Parathyroid adenoma (tissue), 2 donors: ENCODE results near the gene IGDCC3.

Experiments used
- H2AFZ ChIP-seq: fragments of 300-600 bp; sonication (generic); one replicate; pipeline ENCODE4 v1.7.0; 2017; ENCODE audit warnings: antibody characterized with exemption, mild to moderate bottlenecking
- H3K27ac ChIP-seq: fragments of 300-600 bp; sonication (generic); one replicate; pipeline ENCODE4 v1.7.0; 2017
- H3K27me3 ChIP-seq: fragments of 300-600 bp; sonication (generic); one replicate; pipeline ENCODE4 v1.7.0; 2017; ENCODE audit warnings: low read length; ENCODE audit not compliant: control insufficient read depth, insufficient read depth
- H3K36me3 ChIP-seq: fragments of 300-600 bp; sonication (generic); one replicate; pipeline ENCODE4 v1.7.0; 2017; ENCODE audit warnings: low read length; ENCODE audit not compliant: control insufficient read depth, insufficient read depth
- H3K4me1 ChIP-seq: fragments of 300-600 bp; sonication (generic); one replicate; pipeline ENCODE4 v1.7.0; 2017; ENCODE audit warnings: control low read depth
- H3K4me2 ChIP-seq: fragments of 300-600 bp; sonication (generic); one replicate; pipeline ENCODE4 v1.7.0; 2017; ENCODE audit warnings: low read length
- H3K4me3 ChIP-seq: fragments of 300-600 bp; sonication (generic); one replicate; pipeline ENCODE4 v1.7.0; 2017; ENCODE audit warnings: low read depth, low read length
- H3K79me2 ChIP-seq: fragments of 300-600 bp; sonication (generic); one replicate; pipeline ENCODE4 v1.7.0; 2017; ENCODE audit warnings: control low read depth
- H3K9ac ChIP-seq: fragments of 300-600 bp; sonication (generic); one replicate; pipeline ENCODE4 v1.7.0; 2017; ENCODE audit warnings: mild to moderate bottlenecking
- H3K9me3 ChIP-seq: fragments of 300-600 bp; sonication (generic); one replicate; pipeline ENCODE4 v1.7.0; 2017; ENCODE audit warnings: low read length; ENCODE audit not compliant: control insufficient read depth
- CTCF ChIP-seq: fragments of 300-600 bp; sonication (generic); IDR thresholded peaks from one replicate; pipeline ENCODE4 v1.7.0; 2017; ENCODE audit warnings: antibody characterized with exemption, mild to moderate bottlenecking
- donor health status: primary hyperparathyroidism.

Gene IGDCC3

GRCh38 chr15:65369651-65370050 is 8.2 kb downstream of the IGDCC3 start:
- Histone ChIP-seq H3K4me3 (no peak overlapping the region), H3K27ac (peak overlapping the region; percentile 66), H3K9ac (no peak overlapping the region), H3K9me3 (no peaks in the 10 kb centered on the region), H3K4me1 (peaks cover 27% of the 10 kb centered on the region), H3K79me2 (peaks cover 2% of the 10 kb centered on the region), H2AFZ (no peak overlapping the region), H3K36me3 (no peaks in the 10 kb centered on the region), H3K27me3 (no peaks in the 10 kb centered on the region), H3K4me2 (no peak overlapping the region)
- TF ChIP-seq CTCF, result no peak

- H2AFZ ChIP-seq, result no peak overlapping the region
- no peak overlapping the region for H3K9ac ChIP-seq
- H3K79me2 ChIP-seq, result peaks cover 2% of the 10 kb centered on the region
- TF ChIP-seq CTCF, result no peak
- no peaks in the 10 kb centered on the region for H3K27me3 ChIP-seq
- H3K4me3 ChIP-seq, result no peak overlapping the region
- H3K4me2 ChIP-seq, result no peak overlapping the region
- peaks cover 31% of the 10 kb centered on the region for H3K4me1 ChIP-seq
- no peaks in the 10 kb centered on the region for H3K36me3 ChIP-seq
- H3K27ac ChIP-seq, result peak overlapping the region; percentile 66
- no peaks in the 10 kb centered on the region for H3K9me3 ChIP-seq
These were observed 8.6 kb downstream of the IGDCC3 start for GRCh38 chr15:65369212-65369547.

GRCh38 chr15:65368302-65369211 is 9.2 kb downstream of the IGDCC3 start:
- H3K36me3 ChIP-seq, result no peaks in the 10 kb centered on the region
- no peak for TF ChIP-seq CTCF
- H3K4me1 ChIP-seq, result peaks cover 36% of the 10 kb centered on the region
- H3K4me3 ChIP-seq, result no peak overlapping the region
- H3K9ac ChIP-seq, result no peak overlapping the region
- H3K27ac ChIP-seq, result peak overlapping the region; percentile 66
- no peak overlapping the region for H3K4me2 ChIP-seq
- no peaks in the 10 kb centered on the region for H3K27me3 ChIP-seq
- H3K9me3 ChIP-seq, result no peaks in the 10 kb centered on the region
- H2AFZ ChIP-seq, result no peak overlapping the region
- H3K79me2 ChIP-seq, result peaks cover 2% of the 10 kb centered on the region

- no peak overlapping the region for H3K4me2 ChIP-seq
- no peak overlapping the region for H3K4me3 ChIP-seq
- H3K4me1 ChIP-seq, result peaks cover 33% of the 10 kb centered on the region
- H3K9me3 ChIP-seq, result no peaks in the 10 kb centered on the region
- no peaks in the 10 kb centered on the region for H3K36me3 ChIP-seq
- H2AFZ ChIP-seq, result no peak overlapping the region
- TF ChIP-seq CTCF, result no peak
- no peak overlapping the region for H3K9ac ChIP-seq
- H3K27me3 ChIP-seq, result no peaks in the 10 kb centered on the region
- H3K79me2 ChIP-seq, result peaks cover 9% of the 10 kb centered on the region
- peak overlapping the region; percentile 90 for H3K27ac ChIP-seq
These were observed 11.5 kb downstream of the IGDCC3 start for GRCh38 chr15:65366122-65366892.
